Endothelial cell (in vitro differentiated cells): ENCODE results near the gene BCL2A1. TPM values are rescaled to one million over a fixed set of nuclear protein-coding genes. Genes with fewer than 3 reads are reported as not detected.
A peak's percentile ranks its signal among the peaks of the same experiment; 100 is the strongest.

ENCODE experiments used
- DNase-seq: peaks from one replicate; pipeline ENCODE4 v3.0.0; 2021; ENCODE audit warnings: low spot score
- H3K27ac Mint-ChIP-seq: one replicate; pipeline ENCODE4 v1.8.0; 2021; ENCODE audit warnings: mixed read lengths, inconsistent platforms; ENCODE audit not compliant: unreplicated experiment
- H3K27me3 Mint-ChIP-seq: one replicate; pipeline ENCODE4 v1.8.0; 2021; ENCODE audit warnings: mild to moderate bottlenecking, moderate library complexity, mixed read lengths, inconsistent platforms; ENCODE audit not compliant: unreplicated experiment
- H3K36me3 Mint-ChIP-seq: one replicate; pipeline ENCODE4 v1.8.0; 2021; ENCODE audit warnings: mild to moderate bottlenecking, low read depth, mixed read lengths, inconsistent platforms; ENCODE audit not compliant: unreplicated experiment
- H3K4me1 Mint-ChIP-seq: one replicate; pipeline ENCODE4 v1.8.0; 2021; ENCODE audit warnings: mild to moderate bottlenecking, mixed read lengths, inconsistent platforms; ENCODE audit not compliant: unreplicated experiment
- H3K4me3 Mint-ChIP-seq: one replicate; pipeline ENCODE4 v1.8.0; 2021; ENCODE audit warnings: mild to moderate bottlenecking, mixed read lengths, inconsistent platforms; ENCODE audit not compliant: unreplicated experiment
- H3K9me3 Mint-ChIP-seq: one replicate; pipeline ENCODE4 v1.8.0; 2021; ENCODE audit warnings: mixed read lengths, inconsistent platforms; ENCODE audit not compliant: unreplicated experiment
- CTCF ChIP-seq: fragments of 200-600 bp; sonication (generic); IDR thresholded peaks from one replicate; pipeline ENCODE4 v1.5.0; 2021; ENCODE audit warnings: antibody characterized with exemption; ENCODE audit not compliant: unreplicated experiment
- total RNA-seq: library from RNA; stranded (reverse); fragmentation: NEBNext Ultra II Directional; extraction: Animal tissue kit (Norgen Biotek cat#: 25700); gene quantifications from one replicate; pipeline ENCODE4 v1.2.1, GENCODE V29; 2021; ENCODE audit not compliant: unreplicated experiment

Gene BCL2A1
- total RNA-seq, 1 donor from 2014 or later: 2.1 TPM

- Mint-ChIP-seq H3K36me3 (peaks cover 46% of the 10 kb centered on the region), H3K27me3 (peaks cover 14% of the 10 kb centered on the region), H3K27ac (peak overlapping the region; percentile 90), H3K4me3 (peak overlapping the region; percentile 97), H3K9me3 (peaks cover 11% of the 10 kb centered on the region), H3K4me1 (peaks cover 8% of the 10 kb centered on the region)
- no peak for TF ChIP-seq CTCF
- peak; percentile 94 for DNase-seq
Measured at GRCh38 chr15:79923515-79924169, 47.4 kb downstream of the BCL2A1 start.

GRCh38 chr15:79923079-79923514 is 47.9 kb downstream of the BCL2A1 start:
- no peak overlapping the region for H3K27ac Mint-ChIP-seq

GRCh38 chr15:79922512-79923078 is 48.4 kb downstream of the BCL2A1 start:
- no peak for TF ChIP-seq CTCF
- H3K4me3 Mint-ChIP-seq: peak overlapping the region; percentile 97
- peaks cover 55% of the 10 kb centered on the region for H3K36me3 Mint-ChIP-seq
- H3K4me1 Mint-ChIP-seq: peaks cover 8% of the 10 kb centered on the region
- peaks cover 13% of the 10 kb centered on the region for H3K27me3 Mint-ChIP-seq
- DNase-seq: no peak
- peak overlapping the region; percentile 87 for H3K27ac Mint-ChIP-seq
- H3K9me3 Mint-ChIP-seq: peaks cover 19% of the 10 kb centered on the region

More at GRCh38 chr15:79923079-79923514, 47.9 kb downstream of the BCL2A1 start:
- peak overlapping the region; percentile 97 for H3K4me3 Mint-ChIP-seq
- peaks cover 14% of the 10 kb centered on the region for H3K9me3 Mint-ChIP-seq
- peaks cover 8% of the 10 kb centered on the region for H3K4me1 Mint-ChIP-seq
- no peak for TF ChIP-seq CTCF
- DNase-seq: peak; percentile 57
- peaks cover 50% of the 10 kb centered on the region for H3K36me3 Mint-ChIP-seq
- peaks cover 10% of the 10 kb centered on the region for H3K27me3 Mint-ChIP-seq

GRCh38 chr15:79919749-79920511 is 51.1 kb downstream of the BCL2A1 start:
- Mint-ChIP-seq H3K4me3 (peak overlapping the region; percentile 79), H3K4me1 (peaks cover 8% of the 10 kb centered on the region), H3K27me3 (peaks cover 15% of the 10 kb centered on the region), H3K27ac (no peak overlapping the region), H3K36me3 (peaks cover 74% of the 10 kb centered on the region), H3K9me3 (peaks cover 26% of the 10 kb centered on the region)
- no peak for TF ChIP-seq CTCF
- no peak for DNase-seq
